ENCODE measurements around the gene MEI4.

- TF ChIP-seq POLR2A (IDR thresholded peaks at IDR 0.05), result no peak
- no peak for TF ChIP-seq CTCF (IDR thresholded peaks at IDR 0.05)
Observed at GRCh38 chr6:77716311-77716710, 63.5 kb downstream of the MEI4 start.

Data from heart left ventricle (tissue), 13 donors.